Neuronal stem cell (in vitro differentiated cells): Measurements from ENCODE around the gene KPNA4.

ENCODE experiments used
- DNase-seq: peaks from one replicate; pipeline ENCODE4 v3.0.0-alpha.2; 2013; ENCODE audit warnings: low spot score
- H2AFZ ChIP-seq: one replicate; pipeline ENCODE4 v1.6.1; 2013; ENCODE audit warnings: mild to moderate bottlenecking, low read length, inconsistent platforms
- H2AK5ac ChIP-seq: 2 replicates; pipeline ENCODE4 v1.6.1; 2013; ENCODE audit warnings: low read depth, mild to moderate bottlenecking, inconsistent platforms, low read length, moderate library complexity, mixed read lengths
- H2BK120ac ChIP-seq: 2 replicates; pipeline ENCODE4 v1.6.1; 2013; ENCODE audit warnings: low read depth, mild to moderate bottlenecking, inconsistent platforms, low read length, moderate library complexity, mixed read lengths
- H2BK12ac ChIP-seq: one replicate; pipeline ENCODE4 v1.6.1; 2013; ENCODE audit warnings: low read length, inconsistent platforms
- H2BK15ac ChIP-seq: 2 replicates; pipeline ENCODE4 v1.6.1; 2013; ENCODE audit warnings: mild to moderate bottlenecking, low read length, inconsistent platforms, mixed read lengths
- H2BK5ac ChIP-seq: one replicate; pipeline ENCODE4 v1.6.1; 2013; ENCODE audit warnings: inconsistent platforms, mild to moderate bottlenecking, low read length, moderate library complexity
- H3K14ac ChIP-seq: one replicate; pipeline ENCODE4 v1.6.1; 2013; ENCODE audit warnings: low read length, inconsistent platforms
- H3K18ac ChIP-seq: 2 replicates; pipeline ENCODE4 v1.6.1; 2013; ENCODE audit warnings: low read length, inconsistent platforms
- H3K23ac ChIP-seq: 2 replicates; pipeline ENCODE4 v1.6.1; 2013; ENCODE audit warnings: low read depth, mild to moderate bottlenecking, mixed read lengths, low read length, inconsistent platforms; ENCODE audit not compliant: poor library complexity
- H3K27ac ChIP-seq: replicated peaks from 3 replicates; pipeline ENCODE4 v1.5.1; 2013; ENCODE audit warnings: low read length, inconsistent platforms
- H3K27me3 ChIP-seq, 3 experiments: 2 replicates each; pipeline ENCODE4 v1.6.1; 2013; ENCODE audit warnings: low read length in 3 of 3, mild to moderate bottlenecking in 2 of 3, inconsistent platforms in 1 of 3, low read depth in 1 of 3, mixed read lengths in 1 of 3, moderate library complexity in 1 of 3; ENCODE audit not compliant: control insufficient read depth in 3 of 3, insufficient read depth in 3 of 3
- H3K36me3 ChIP-seq, 2 donors: replicated peaks in 1 of 2; 2 replicates each; pipeline ENCODE4 v1.6.1; 2013; ENCODE audit warnings: low read length in 2 of 2; ENCODE audit not compliant: control insufficient read depth in 2 of 2, insufficient read depth in 2 of 2
- H3K4ac ChIP-seq: 2 replicates; pipeline ENCODE4 v1.6.1; 2013; ENCODE audit warnings: inconsistent platforms, mild to moderate bottlenecking, low read length, moderate library complexity
- H3K4me1 ChIP-seq, 2 donors: 1 replicate in 1 of 2; 2 replicates in 1 of 2; pipeline ENCODE4 v1.6.1; 2013; ENCODE audit warnings: low read length in 2 of 2, low read depth in 1 of 2; ENCODE audit not compliant: control insufficient read depth in 2 of 2, insufficient read depth in 1 of 2
- H3K4me2 ChIP-seq: one replicate; pipeline ENCODE4 v1.6.1; 2013; ENCODE audit warnings: mild to moderate bottlenecking, low read length, inconsistent platforms; ENCODE audit not compliant: insufficient read depth, poor library complexity, severe bottlenecking
- H3K4me3 ChIP-seq, 2 donors: 2 replicates each; pipeline ENCODE4 v1.5.1; 2013; ENCODE audit warnings: low read length in 2 of 2, mild to moderate bottlenecking in 2 of 2, inconsistent platforms in 1 of 2, moderate library complexity in 1 of 2
- H3K79me1 ChIP-seq: one replicate; pipeline ENCODE4 v1.6.1; 2013; ENCODE audit warnings: low read depth, mild to moderate bottlenecking, inconsistent platforms, low read length, moderate library complexity
- H3K9ac ChIP-seq: one replicate; pipeline ENCODE4 v1.6.1; 2013; ENCODE audit warnings: mild to moderate bottlenecking, low read depth, low read length, inconsistent platforms; ENCODE audit not compliant: poor library complexity
- H3K9me3 ChIP-seq, 2 donors: replicated peaks in 1 of 2; 2 replicates each; pipeline versions ENCODE3 to v1.6.1; 2013; ENCODE audit warnings: low read length in 2 of 2, mild to moderate bottlenecking in 2 of 2, inconsistent platforms in 1 of 2, low read depth in 1 of 2, mixed read lengths in 1 of 2, moderate library complexity in 1 of 2; ENCODE audit not compliant: control insufficient read depth in 2 of 2, insufficient read depth in 1 of 2
- H4K8ac ChIP-seq: one replicate; pipeline ENCODE4 v1.6.1; 2013; ENCODE audit warnings: low read depth, mild to moderate bottlenecking, inconsistent platforms, low read length, moderate library complexity
- H4K91ac ChIP-seq: one replicate; pipeline ENCODE4 v1.6.1; 2013; ENCODE audit warnings: low read length, low read depth, mild to moderate bottlenecking, inconsistent platforms; ENCODE audit not compliant: poor library complexity
- WGBS, 2 donors: extraction: QIAGEN DNeasy Blood & Tissue Kit; methylation state at CpG; one replicate each; pipeline ENCODE4 v1.1.7; 2013; ENCODE audit warnings: missing lambda C conversion rate in 2 of 2, mixed read lengths in 1 of 2; ENCODE audit not compliant: insufficient read length in 2 of 2, insufficient replicate concordance in 1 of 2; ENCODE audit errors: extremely low coverage in 2 of 2; 5-methylcytosine and 5-hydroxymethylcytosine counted together

Gene KPNA4

DNA sequence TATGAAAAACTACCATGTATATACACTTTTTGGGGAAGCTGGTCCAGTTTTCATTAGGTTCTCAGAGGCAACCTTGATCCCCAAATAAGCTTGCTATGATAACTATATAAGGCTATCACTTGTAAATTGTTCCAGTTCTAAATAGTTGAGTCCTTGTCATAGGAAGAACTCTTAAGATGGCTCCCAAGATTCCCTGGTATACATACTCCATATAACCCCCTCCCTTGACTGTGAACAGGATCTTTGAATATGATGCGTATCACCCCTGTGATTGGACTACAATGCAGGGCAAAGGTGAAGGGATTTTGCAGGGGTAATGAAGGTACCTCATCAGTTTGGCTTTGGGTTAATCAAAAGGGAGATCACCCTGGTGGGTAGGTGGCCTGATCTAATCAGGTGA is 67.2 kb downstream of the KPNA4 start:
- Histone ChIP-seq H3K9me3 (no peaks in the 10 kb centered on the region), H3K27ac (no peak overlapping the region), H3K14ac (no peak overlapping the region), H3K9ac (no peak overlapping the region), H3K27me3 (no peaks in the 10 kb centered on the region), H3K4me1 (no peaks in the 10 kb centered on the region), H3K36me3 (peaks cover 8 to 52% of the 10 kb centered on the region in 2 donors), H2AK5ac (no peak overlapping the region), H2BK120ac (no peak overlapping the region), H3K18ac (no peak overlapping the region), H2BK15ac (no peak overlapping the region), H2BK5ac (no peak overlapping the region), H4K91ac (no peak overlapping the region), H2BK12ac (no peak overlapping the region), H3K4me3 (no peak overlapping the region), H2AFZ (no peak overlapping the region), H4K8ac (no peak overlapping the region), H3K79me1 (no peaks in the 10 kb centered on the region), H3K4ac (no peak overlapping the region), H3K4me2 (no peak overlapping the region), H3K23ac (no peak overlapping the region)
- DNase-seq, result no peak
- WGBS, 2 donors, result no CpG with 5 or more reads among the region's 1 CpG

DNA sequence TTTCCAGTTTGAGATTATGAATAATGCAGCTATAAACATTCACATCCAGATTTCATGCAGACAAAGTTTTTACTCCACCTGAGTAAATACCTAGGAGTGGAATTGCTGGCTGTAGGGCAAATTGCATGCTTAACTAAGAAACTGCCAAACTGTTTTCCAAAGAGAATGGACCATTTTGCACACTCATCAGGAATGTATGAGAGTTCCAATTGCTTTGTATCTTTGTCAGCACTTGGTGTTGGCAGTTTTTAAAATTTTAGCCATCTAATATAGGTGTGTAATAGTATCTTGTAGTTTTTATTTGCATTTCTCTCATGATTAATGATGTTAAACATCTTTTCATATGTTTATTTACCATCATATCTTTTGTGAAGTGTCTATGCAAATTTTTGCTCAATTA is 75.2 kb downstream of the KPNA4 start:
- Histone ChIP-seq H3K14ac (no peak overlapping the region), H2BK120ac (no peak overlapping the region), H4K91ac (no peak overlapping the region), H3K9ac (no peak overlapping the region), H3K4me2 (no peak overlapping the region), H3K4me3 (no peak overlapping the region), H3K9me3 (no peaks in the 10 kb centered on the region), H4K8ac (no peak overlapping the region), H3K27ac (no peak overlapping the region), H2BK5ac (no peak overlapping the region), H2BK15ac (no peak overlapping the region), H3K23ac (no peak overlapping the region), H3K4me1 (no peaks in the 10 kb centered on the region), H2BK12ac (no peak overlapping the region), H3K4ac (no peak overlapping the region), H3K79me1 (no peaks in the 10 kb centered on the region), H2AFZ (no peak overlapping the region), H3K27me3 (no peaks in the 10 kb centered on the region), H3K18ac (no peak overlapping the region), H3K36me3 (no peaks in the 10 kb centered on the region), H2AK5ac (no peak overlapping the region)
- no peak for DNase-seq

DNA sequence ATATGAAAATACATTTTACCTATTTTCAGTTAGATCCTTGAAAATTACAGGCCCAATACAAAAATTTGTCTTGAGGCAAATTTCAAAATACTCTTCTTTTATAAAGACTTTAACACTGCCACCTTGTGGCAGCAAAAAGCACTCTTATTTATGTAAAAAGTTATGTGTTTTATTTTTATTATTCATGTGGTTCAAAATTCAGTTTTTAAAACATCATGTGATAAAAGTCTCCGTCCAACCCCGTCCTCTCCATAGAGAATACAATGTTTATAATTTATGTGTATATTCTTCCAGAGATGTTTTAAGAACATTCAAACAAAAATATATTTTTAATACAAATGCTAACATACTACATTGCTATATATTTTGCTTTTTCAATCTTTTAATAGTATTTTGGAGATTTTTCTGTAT is 78.9 kb downstream of the KPNA4 start:
- Histone ChIP-seq H3K14ac (no peak overlapping the region), H3K4ac (no peak overlapping the region), H2BK12ac (no peak overlapping the region), H3K27ac (no peak overlapping the region), H3K4me2 (no peak overlapping the region), H3K27me3 (no peaks in the 10 kb centered on the region), H3K4me1 (no peaks in the 10 kb centered on the region), H2BK120ac (no peak overlapping the region), H2BK15ac (no peak overlapping the region), H3K9me3 (no peaks in the 10 kb centered on the region), H3K79me1 (no peaks in the 10 kb centered on the region), H4K91ac (no peak overlapping the region), H3K9ac (no peak overlapping the region), H2AFZ (no peak overlapping the region), H3K23ac (no peak overlapping the region), H3K36me3 (no peaks in the 10 kb centered on the region), H4K8ac (no peak overlapping the region), H2AK5ac (no peak overlapping the region), H2BK5ac (no peak overlapping the region), H3K4me3 (no peak overlapping the region), H3K18ac (no peak overlapping the region)
- DNase-seq, result peak; percentile 9
- no CpG with 5 or more reads among the region's 2 CpGs for WGBS, 2 donors

DNA sequence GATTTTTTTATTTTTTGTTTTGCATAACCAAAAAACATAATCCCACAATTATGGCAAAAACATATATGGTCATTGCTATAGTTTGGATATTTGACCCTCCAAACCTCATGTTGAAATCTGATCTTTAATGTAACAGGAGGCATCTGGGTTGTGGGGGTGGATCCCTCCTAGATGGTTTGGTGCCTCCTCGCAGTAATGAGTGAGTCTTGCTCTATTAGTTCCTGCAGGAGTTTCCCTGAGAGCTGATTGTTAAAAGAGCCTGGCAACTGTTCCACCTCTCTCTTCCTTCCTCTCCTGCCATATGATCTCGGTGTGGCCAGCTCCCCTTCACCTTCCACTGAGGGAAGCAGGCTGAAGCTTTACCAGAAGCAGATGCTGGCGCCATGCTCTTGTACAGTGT is 82.6 kb downstream of the KPNA4 start:
- Histone ChIP-seq H3K79me1 (no peaks in the 10 kb centered on the region), H2BK120ac (no peak overlapping the region), H3K9me3 (no peaks in the 10 kb centered on the region), H3K27ac (no peak overlapping the region), H3K4me3 (no peak overlapping the region), H3K14ac (no peak overlapping the region), H3K4me2 (no peak overlapping the region), H2BK15ac (no peak overlapping the region), H3K4me1 (no peaks in the 10 kb centered on the region), H2AK5ac (no peak overlapping the region), H2BK5ac (no peak overlapping the region), H4K8ac (no peak overlapping the region), H2BK12ac (no peak overlapping the region), H3K27me3 (no peaks in the 10 kb centered on the region), H3K23ac (no peak overlapping the region), H3K36me3 (no peaks in the 10 kb centered on the region), H3K18ac (no peak overlapping the region), H3K9ac (no peak overlapping the region), H2AFZ (no peak overlapping the region), H4K91ac (no peak overlapping the region), H3K4ac (no peak overlapping the region)
- WGBS, 2 donors, result no CpG with 5 or more reads among the region's 3 CpGs
- no peak for DNase-seq
